ENCODE data around the gene ACOT11. TPM values are rescaled to one million over a fixed set of nuclear protein-coding genes. Genes with fewer than 3 reads are reported as not detected.

ACOT11 gene
- total and polyA plus RNA-seq, 2 of the 13 experiments (the other 11 are each of a cell fraction or from before 2014, with no cell fraction given) = 2.6 to 3.3 TPM

DNA sequence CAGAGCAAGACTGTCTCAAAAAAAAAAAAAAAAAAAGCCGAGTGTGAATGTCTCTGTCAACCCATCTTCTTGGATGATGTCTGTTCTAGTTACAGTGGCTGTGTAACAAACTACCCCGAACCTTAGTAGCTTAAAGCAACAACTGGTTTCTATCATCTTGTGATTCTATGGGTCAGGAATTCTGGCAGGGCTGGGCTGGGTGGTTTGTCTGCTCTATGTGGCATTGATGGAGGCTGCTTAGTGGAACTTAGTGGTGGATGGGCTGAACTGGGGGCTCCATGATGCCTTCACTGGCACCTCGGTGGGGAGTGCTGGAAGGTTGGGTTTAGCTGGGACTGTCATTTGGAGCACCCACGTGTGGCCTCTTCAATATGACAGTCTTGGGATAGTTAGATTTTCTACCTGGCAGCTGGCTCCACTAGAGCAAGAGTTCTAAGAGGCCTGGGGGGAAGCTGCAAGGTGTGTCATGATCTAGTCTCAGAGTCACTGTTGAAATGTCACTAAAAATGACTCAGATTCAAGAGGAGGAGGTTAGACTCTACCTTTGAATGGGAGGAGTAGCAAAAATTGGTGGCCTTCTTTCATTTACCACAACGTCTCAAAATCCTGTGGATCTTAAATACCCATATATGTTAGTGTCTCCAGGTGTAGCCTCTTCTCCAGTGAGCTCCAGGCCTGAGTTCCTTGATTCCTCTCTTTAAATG lies 18.6 kb downstream of the ACOT11 start (continued):
- TF ChIP-seq, protein P1, sequence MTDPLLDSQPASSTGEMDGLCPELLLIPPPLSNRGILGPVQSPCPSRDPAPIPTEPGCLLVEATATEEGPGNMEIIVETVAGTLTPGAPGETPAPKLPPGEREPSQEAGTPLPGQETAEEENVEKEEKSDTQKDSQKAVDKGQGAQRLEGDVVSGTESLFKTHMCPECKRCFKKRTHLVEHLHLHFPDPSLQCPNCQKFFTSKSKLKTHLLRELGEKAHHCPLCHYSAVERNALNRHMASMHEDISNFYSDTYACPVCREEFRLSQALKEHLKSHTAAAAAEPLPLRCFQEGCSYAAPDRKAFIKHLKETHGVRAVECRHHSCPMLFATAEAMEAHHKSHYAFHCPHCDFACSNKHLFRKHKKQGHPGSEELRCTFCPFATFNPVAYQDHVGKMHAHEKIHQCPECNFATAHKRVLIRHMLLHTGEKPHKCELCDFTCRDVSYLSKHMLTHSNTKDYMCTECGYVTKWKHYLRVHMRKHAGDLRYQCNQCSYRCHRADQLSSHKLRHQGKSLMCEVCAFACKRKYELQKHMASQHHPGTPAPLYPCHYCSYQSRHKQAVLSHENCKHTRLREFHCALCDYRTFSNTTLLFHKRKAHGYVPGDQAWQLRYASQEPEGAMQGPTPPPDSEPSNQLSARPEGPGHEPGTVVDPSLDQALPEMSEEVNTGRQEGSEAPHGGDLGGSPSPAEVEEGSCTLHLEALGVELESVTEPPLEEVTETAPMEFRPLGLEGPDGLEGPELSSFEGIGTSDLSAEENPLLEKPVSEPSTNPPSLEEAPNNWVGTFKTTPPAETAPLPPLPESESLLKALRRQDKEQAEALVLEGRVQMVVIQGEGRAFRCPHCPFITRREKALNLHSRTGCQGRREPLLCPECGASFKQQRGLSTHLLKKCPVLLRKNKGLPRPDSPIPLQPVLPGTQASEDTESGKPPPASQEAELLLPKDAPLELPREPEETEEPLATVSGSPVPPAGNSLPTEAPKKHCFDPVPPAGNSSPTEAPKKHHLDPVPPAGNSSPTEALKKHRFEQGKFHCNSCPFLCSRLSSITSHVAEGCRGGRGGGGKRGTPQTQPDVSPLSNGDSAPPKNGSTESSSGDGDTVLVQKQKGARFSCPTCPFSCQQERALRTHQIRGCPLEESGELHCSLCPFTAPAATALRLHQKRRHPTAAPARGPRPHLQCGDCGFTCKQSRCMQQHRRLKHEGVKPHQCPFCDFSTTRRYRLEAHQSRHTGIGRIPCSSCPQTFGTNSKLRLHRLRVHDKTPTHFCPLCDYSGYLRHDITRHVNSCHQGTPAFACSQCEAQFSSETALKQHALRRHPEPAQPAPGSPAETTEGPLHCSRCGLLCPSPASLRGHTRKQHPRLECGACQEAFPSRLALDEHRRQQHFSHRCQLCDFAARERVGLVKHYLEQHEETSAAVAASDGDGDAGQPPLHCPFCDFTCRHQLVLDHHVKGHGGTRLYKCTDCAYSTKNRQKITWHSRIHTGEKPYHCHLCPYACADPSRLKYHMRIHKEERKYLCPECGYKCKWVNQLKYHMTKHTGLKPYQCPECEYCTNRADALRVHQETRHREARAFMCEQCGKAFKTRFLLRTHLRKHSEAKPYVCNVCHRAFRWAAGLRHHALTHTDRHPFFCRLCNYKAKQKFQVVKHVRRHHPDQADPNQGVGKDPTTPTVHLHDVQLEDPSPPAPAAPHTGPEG (CRISPR knock-in tag; IDR thresholded peaks at IDR 0.05) = no peak
- no peak for TF ChIP-seq ZBTB39 (CRISPR knock-in tag; IDR thresholded peaks at IDR 0.05)
- TF ChIP-seq ZC3H4 (CRISPR knock-in tag; IDR thresholded peaks at IDR 0.05; ENCODE audit: borderline replicate concordance) = no peak
- TF ChIP-seq PLSCR1 (CRISPR knock-in tag; IDR thresholded peaks at IDR 0.05; ENCODE audit: borderline replicate concordance) = no peak
- no peak for TF ChIP-seq ZNF230 (CRISPR knock-in tag; IDR thresholded peaks at IDR 0.05)
- TF ChIP-seq TSC22D2 (CRISPR knock-in tag; IDR thresholded peaks at IDR 0.05; ENCODE audit: borderline replicate concordance) = no peak
- TF ChIP-seq, protein P2, sequence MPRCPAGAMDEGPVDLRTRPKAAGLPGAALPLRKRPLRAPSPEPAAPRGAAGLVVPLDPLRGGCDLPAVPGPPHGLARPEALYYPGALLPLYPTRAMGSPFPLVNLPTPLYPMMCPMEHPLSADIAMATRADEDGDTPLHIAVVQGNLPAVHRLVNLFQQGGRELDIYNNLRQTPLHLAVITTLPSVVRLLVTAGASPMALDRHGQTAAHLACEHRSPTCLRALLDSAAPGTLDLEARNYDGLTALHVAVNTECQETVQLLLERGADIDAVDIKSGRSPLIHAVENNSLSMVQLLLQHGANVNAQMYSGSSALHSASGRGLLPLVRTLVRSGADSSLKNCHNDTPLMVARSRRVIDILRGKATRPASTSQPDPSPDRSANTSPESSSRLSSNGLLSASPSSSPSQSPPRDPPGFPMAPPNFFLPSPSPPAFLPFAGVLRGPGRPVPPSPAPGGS (CRISPR knock-in tag; IDR thresholded peaks at IDR 0.05) = no peak

Data from HepG2 (cell line).